Memory B cell (primary cell): Measurements from ENCODE around the gene ZNF736.
"Not testable (repeated sequence)": the region's sequence is repeated elsewhere in the genome, so short reads cannot be mapped to it uniquely, and the experiment has no call there.

Experiments used
- ATAC-seq: fragments of 150-1000 bp; cut with Tn5 transposase; 2 replicates; pipeline ENCODE4 v1.10.0; 2021; ENCODE audit warnings: low read depth, mild to moderate bottlenecking, moderate library complexity
- DNase-seq, 2 donors: peaks; one replicate each; pipeline ENCODE4 v3.0.0; 2022; ENCODE audit warnings: low spot score in 2 of 2
- H3K27ac Mint-ChIP-seq: one replicate; pipeline ENCODE4 v1.8.0; 2022; ENCODE audit warnings: mild to moderate bottlenecking, moderate library complexity, mixed read lengths
- H3K27me3 Mint-ChIP-seq: one replicate; pipeline ENCODE4 v1.8.0; 2022; ENCODE audit warnings: mixed read lengths
- H3K36me3 Mint-ChIP-seq: one replicate; pipeline ENCODE4 v1.8.0; 2022; ENCODE audit warnings: mild to moderate bottlenecking, mixed read lengths
- H3K4me1 Mint-ChIP-seq: one replicate; pipeline ENCODE4 v1.8.0; 2022; ENCODE audit warnings: mixed read lengths
- H3K4me3 Mint-ChIP-seq: one replicate; pipeline ENCODE4 v1.8.0; 2022; ENCODE audit warnings: mild to moderate bottlenecking, moderate library complexity, mixed read lengths
- H3K9me3 Mint-ChIP-seq: one replicate; pipeline ENCODE4 v1.8.0; 2022; ENCODE audit warnings: mixed read lengths

ZNF736 gene

GRCh38 chr7:64320547-64321513, 7.1 kb downstream of the ZNF736 start:
- H3K27ac Mint-ChIP-seq, result peak overlapping the region; percentile 74
- no peaks in the 10 kb centered on the region for H3K27me3 Mint-ChIP-seq
- H3K36me3 Mint-ChIP-seq, result peaks cover 22% of the 10 kb centered on the region
- H3K4me3 Mint-ChIP-seq, result peak overlapping the region; percentile 7
- peak; percentile 77 for ATAC-seq
- peaks cover 15% of the 10 kb centered on the region for H3K4me1 Mint-ChIP-seq
- DNase-seq, result no peak
- no peaks in the 10 kb centered on the region for H3K9me3 Mint-ChIP-seq

- H3K27me3 Mint-ChIP-seq, H3K4me3 Mint-ChIP-seq, DNase-seq, ATAC-seq, H3K27ac Mint-ChIP-seq: not testable (repeated sequence)
- Mint-ChIP-seq H3K36me3 (peaks cover 43% of the 10 kb centered on the region), H3K4me1 (peaks cover 13% of the 10 kb centered on the region), H3K9me3 (peaks cover 12% of the 10 kb centered on the region)
These were observed 10.4 kb downstream of the ZNF736 start for GRCh38 chr7:64324166-64324565.

GRCh38 chr7:64348713-64349210, 35.0 kb downstream of the ZNF736 start:
- DNase-seq, H3K27ac Mint-ChIP-seq, H3K4me3 Mint-ChIP-seq, H3K27me3 Mint-ChIP-seq, H3K4me1 Mint-ChIP-seq, ATAC-seq: not testable (repeated sequence)
- peaks cover 58% of the 10 kb centered on the region for H3K36me3 Mint-ChIP-seq
- H3K9me3 Mint-ChIP-seq, result peaks cover 13% of the 10 kb centered on the region

GRCh38 chr7:64359543-64359942, 45.8 kb downstream of the ZNF736 start:
- Mint-ChIP-seq H3K9me3 (peaks cover 27% of the 10 kb centered on the region), H3K27me3 (no peaks in the 10 kb centered on the region), H3K4me3 (no peak overlapping the region), H3K27ac (no peak overlapping the region), H3K36me3 (peaks cover 18% of the 10 kb centered on the region), H3K4me1 (no peaks in the 10 kb centered on the region)
- ATAC-seq (no peak), DNase-seq (no peak)

- H3K4me3 Mint-ChIP-seq, result no peak overlapping the region
- H3K4me1 Mint-ChIP-seq, result no peaks in the 10 kb centered on the region
- DNase-seq, result no peak
- no peaks in the 10 kb centered on the region for H3K27me3 Mint-ChIP-seq
- no peak overlapping the region for H3K27ac Mint-ChIP-seq
- peaks cover 1% of the 10 kb centered on the region for H3K36me3 Mint-ChIP-seq
- peaks cover 22% of the 10 kb centered on the region for H3K9me3 Mint-ChIP-seq
- no peak for ATAC-seq
These were observed 57.4 kb downstream of the ZNF736 start for GRCh38 chr7:64371116-64371515.

- H3K4me3 Mint-ChIP-seq, result no peak overlapping the region
- no peak for DNase-seq
These were observed 59.3 kb downstream of the ZNF736 start for GRCh38 chr7:64373017-64373416.

GRCh38 chr7:64400401-64400800, 86.6 kb downstream of the ZNF736 start:
- Mint-ChIP-seq H3K4me1 (no peaks in the 10 kb centered on the region), H3K4me3 (no peak overlapping the region), H3K9me3 (no peaks in the 10 kb centered on the region), H3K27ac (no peak overlapping the region), H3K27me3 (no peaks in the 10 kb centered on the region), H3K36me3 (no peaks in the 10 kb centered on the region)
- no peak for ATAC-seq
- DNase-seq, result no peak

More at GRCh38 chr7:64373017-64373416, 59.3 kb downstream of the ZNF736 start:
- Mint-ChIP-seq H3K27ac (no peak overlapping the region), H3K27me3 (no peaks in the 10 kb centered on the region), H3K9me3 (peaks cover 21% of the 10 kb centered on the region), H3K4me1 (no peaks in the 10 kb centered on the region), H3K36me3 (peaks cover 1% of the 10 kb centered on the region)
- no peak for ATAC-seq
